HepG2 (cell line): Measurements from ENCODE around the gene WDR7. TPM values are rescaled to one million over a fixed set of nuclear protein-coding genes. Genes with fewer than 3 reads are reported as not detected.
A peak's percentile ranks its signal among the peaks of the same experiment; 100 is the strongest.

Experiments
- ATAC-seq: fragments of 200-7000 bp; cut with Tn5 transposase; 3 replicates; pipeline ENCODE4 v1.9.1; 2020; ENCODE audit warnings: mild to moderate bottlenecking, moderate library complexity
- BruUV-seq: library from RNA; stranded (reverse); fragments of 400-500 nt; replicated peaks from 2 replicates; lab custom pipeline; 2021; lab: Mats Ljungman, UMichigan
- CTCF ChIA-PET: fragments of 300-600 bp; formaldehyde crosslinking; extraction: SDS; loops from one replicate; lab custom pipeline; 2021; ENCODE audit warnings: low total read pairs, inconsistent platforms, low intra/inter-chr PET ratio; lab: Yijun Ruan, JAX
- POLR2A ChIA-PET: fragments of 350-600 bp; sonication (Branson Sonifier 250); formaldehyde crosslinking; loops from one replicate; lab custom pipeline; 2020; ENCODE audit warnings: antibody characterized with exemption, inconsistent platforms; lab: Yijun Ruan, JAX
- DNase-seq: peaks from one replicate; pipeline ENCODE4 v3.0.0-alpha.2; 2015; ENCODE audit warnings: low spot score
- FAIRE-seq: peaks from 3 replicates; lab custom pipeline; 2011; peaks lifted over from hg19 to GRCh38; lab: Jason Lieb, UNC
- H2AFZ ChIP-seq: one replicate; pipeline ENCODE4 v1.6.1; 2011; ENCODE audit warnings: low read length, inconsistent platforms
- H3K27ac ChIP-seq: fragments of 300-600 bp; 3 replicates; pipeline ENCODE4 v1.8.0; 2011; ENCODE audit warnings: mixed run types, mild to moderate bottlenecking, mixed read lengths, low read length, inconsistent platforms; ENCODE audit not compliant: insufficient read depth; ENCODE audit errors: extremely low read length
- H3K27me3 ChIP-seq, 2 experiments: fragments of 200-600 bp in 1 of 2; 2 replicates in 1 of 2; 3 replicates in 1 of 2; pipeline versions ENCODE4 v1.6.0 to v1.8.0; 2011; ENCODE audit warnings: low read length in 2 of 2, mild to moderate bottlenecking in 2 of 2, moderate library complexity in 2 of 2, inconsistent platforms in 1 of 2; ENCODE audit not compliant: insufficient read depth in 2 of 2, control insufficient read depth in 1 of 2
- H3K36me3 ChIP-seq, 2 experiments: fragments of 200-600 bp in 1 of 2; replicated peaks in 1 of 2; 2 replicates in 1 of 2; 3 replicates in 1 of 2; pipeline versions ENCODE4 v1.5.1 to v1.8.0; 2011; ENCODE audit warnings: low read length in 2 of 2, inconsistent platforms in 1 of 2; ENCODE audit not compliant: insufficient read depth in 2 of 2, control insufficient read depth in 1 of 2
- H3K4me1 ChIP-seq: 2 replicates; pipeline ENCODE4 v1.5.1; 2012; ENCODE audit warnings: low read length, inconsistent platforms; ENCODE audit not compliant: insufficient read depth
- H3K4me2 ChIP-seq: 2 replicates; pipeline ENCODE4 v1.6.0; 2011; ENCODE audit warnings: low read depth, low read length, inconsistent platforms
- H3K4me3 ChIP-seq, 3 experiments: fragments of 200-600 bp in 1 of 3; sonication (generic), shearing (Covaris generic) in 1 of 3; replicated peaks in 1 of 3; 2 replicates each; pipeline ENCODE4 v1.5.1; 2011 to 2016; ENCODE audit warnings: low read length in 3 of 3, inconsistent platforms in 2 of 3, low read depth in 2 of 3, mild to moderate bottlenecking in 2 of 3, control low read depth in 1 of 3, mixed read lengths in 1 of 3; ENCODE audit not compliant: insufficient read depth in 1 of 3
- H3K79me2 ChIP-seq: one replicate; pipeline ENCODE4 v1.6.1; 2011; ENCODE audit warnings: low read length, inconsistent platforms; ENCODE audit not compliant: insufficient read depth
- H3K9ac ChIP-seq: 2 replicates; pipeline ENCODE4 v1.6.0; 2011; ENCODE audit warnings: mild to moderate bottlenecking, low read depth, low read length, inconsistent platforms; ENCODE audit not compliant: insufficient read depth
- H3K9me3 ChIP-seq: 2 replicates; pipeline ENCODE4 v1.5.1; 2012; ENCODE audit warnings: mild to moderate bottlenecking, low read length
- H4K20me1 ChIP-seq: 2 replicates; pipeline ENCODE4 v1.6.0; 2011; ENCODE audit warnings: inconsistent platforms, mild to moderate bottlenecking, low read length, moderate library complexity; ENCODE audit not compliant: insufficient read depth
- CC2D1A ChIP-seq: sonication (generic); formaldehyde crosslinking; IDR thresholded peaks from 2 replicates; pipeline ENCODE4 v1.8.1; 2023; ENCODE audit warnings: mild to moderate bottlenecking, missing genetic modification reagents
- CEBPG ChIP-seq: IDR thresholded peaks from 2 replicates; pipeline ENCODE4 v1.6.1; 2016
- EP300 ChIP-seq, 3 experiments: sonication (generic) in 1 of 3; formaldehyde crosslinking in 1 of 3; IDR thresholded peaks; 2 replicates each; pipeline versions ENCODE4 v1.5.1 to v1.6.1; 2011 to 2020; ENCODE audit warnings: low read depth in 2 of 3, low read length in 2 of 3, borderline replicate concordance in 1 of 3, improper control_type of control experiment in 1 of 3, mild to moderate bottlenecking in 1 of 3, missing genetic modification reagents in 1 of 3, moderate library complexity in 1 of 3
- FOXP1 ChIP-seq, 2 experiments: fragments of 450-650 bp in 1 of 2; IDR thresholded peaks; 2 replicates each; pipeline ENCODE4 v1.6.1; 2017 to 2018; ENCODE audit warnings: antibody characterized with exemption in 1 of 2
- GZF1 ChIP-seq: sonication (generic); formaldehyde crosslinking; IDR thresholded peaks from 2 replicates; pipeline ENCODE4 v1.5.1; 2020; ENCODE audit warnings: mild to moderate bottlenecking, missing genetic modification reagents
- HDAC1 ChIP-seq: sonication (generic); formaldehyde crosslinking; IDR thresholded peaks from 2 replicates; pipeline ENCODE4 v1.5.1; 2020; ENCODE audit warnings: mild to moderate bottlenecking, missing genetic modification reagents
- HNRNPH1 ChIP-seq: fragments of 200-400 bp; formaldehyde crosslinking; optimal IDR thresholded peaks from 2 replicates; pipeline ENCODE3; 2017; ENCODE audit warnings: mild to moderate bottlenecking, low read depth, low read length
- HNRNPUL1 ChIP-seq: fragments of 200-400 bp; formaldehyde crosslinking; IDR thresholded peaks from 2 replicates; pipeline ENCODE4 v1.6.1; 2017; ENCODE audit warnings: low read depth, mild to moderate bottlenecking, low read length, moderate library complexity
- NFATC3 ChIP-seq: sonication (generic); formaldehyde crosslinking; IDR thresholded peaks from 2 replicates; pipeline ENCODE4 v1.5.1; 2020; ENCODE audit warnings: mild to moderate bottlenecking, missing genetic modification reagents
- PAX8 ChIP-seq: sonication (generic); formaldehyde crosslinking; IDR thresholded peaks from 2 replicates; pipeline ENCODE4 v1.8.0; 2022; ENCODE audit warnings: mild to moderate bottlenecking, missing genetic modification reagents, borderline replicate concordance
- RAD51 ChIP-seq: fragments of 450-650 bp; IDR thresholded peaks from 2 replicates; pipeline ENCODE4 v1.6.1; 2016; ENCODE audit warnings: borderline replicate concordance
- RARA ChIP-seq: IDR thresholded peaks from 2 replicates; pipeline ENCODE4 v1.6.1; 2016; ENCODE audit warnings: missing genetic modification reagents, missing compliant biosample characterization
- SATB2 ChIP-seq: sonication (generic); formaldehyde crosslinking; IDR thresholded peaks from 2 replicates; pipeline ENCODE4 v1.5.0; 2020; ENCODE audit warnings: missing genetic modification reagents
- SIX1 ChIP-seq: sonication (generic); formaldehyde crosslinking; IDR thresholded peaks from 2 replicates; pipeline ENCODE4 v1.4.0; 2020; ENCODE audit warnings: missing genetic modification reagents, borderline replicate concordance
- SOX5 ChIP-seq: IDR thresholded peaks from 2 replicates; pipeline ENCODE4 v1.6.1; 2016; ENCODE audit warnings: borderline replicate concordance
- SOX6 ChIP-seq, 2 experiments: fragments of 450-650 bp in 1 of 2; sonication (generic) in 1 of 2; formaldehyde crosslinking in 1 of 2; IDR thresholded peaks; 2 replicates each; pipeline versions ENCODE4 v1.4.0 to v1.6.1; 2017 to 2020; ENCODE audit warnings: antibody characterized with exemption in 1 of 2, mild to moderate bottlenecking in 1 of 2, missing genetic modification reagents in 1 of 2
- STAG1 ChIP-seq: sonication (generic); formaldehyde crosslinking; IDR thresholded peaks from 2 replicates; pipeline ENCODE4 v1.4.0; 2020; ENCODE audit warnings: missing genetic modification reagents
- ZBTB7B ChIP-seq: sonication (generic); formaldehyde crosslinking; IDR thresholded peaks from 2 replicates; pipeline ENCODE4 v1.4.0; 2020; ENCODE audit warnings: missing genetic modification reagents
- ZFP90 ChIP-seq: sonication (generic); formaldehyde crosslinking; IDR thresholded peaks from 2 replicates; pipeline ENCODE4 v1.8.0; 2022; ENCODE audit warnings: missing genetic modification reagents, mild to moderate bottlenecking, inconsistent platforms, borderline replicate concordance
- ZNF720 ChIP-seq: sonication (generic); formaldehyde crosslinking; IDR thresholded peaks from 2 replicates; pipeline ENCODE4 v1.4.0; 2020; ENCODE audit warnings: missing genetic modification reagents
- ZNF841 ChIP-seq: sonication (generic); formaldehyde crosslinking; IDR thresholded peaks from 2 replicates; pipeline ENCODE4 v1.8.1; 2023; ENCODE audit warnings: missing genetic modification reagents, borderline replicate concordance
- ZNF879 ChIP-seq: sonication (generic); formaldehyde crosslinking; IDR thresholded peaks from 2 replicates; pipeline ENCODE4 v1.8.1; 2023; ENCODE audit warnings: missing genetic modification reagents
- ZSCAN29 ChIP-seq: sonication (generic); formaldehyde crosslinking; conservative IDR thresholded peaks from 2 replicates; pipeline ENCODE4 v1.4.0; 2020; ENCODE audit warnings: mild to moderate bottlenecking, missing genetic modification reagents
- WGBS: methylation state at CpG from one replicate; pipeline ENCODE4 v1.1.6; 2017; ENCODE audit warnings: low lambda C conversion rate; 5-methylcytosine and 5-hydroxymethylcytosine counted together
- in situ Hi-C: cut with HindIII; loops from 2 replicates; pipeline ENCODE4 v1.10.0; 2017; ENCODE audit warnings: low pct_unique_long_range_greater_than_20kb; ENCODE audit not compliant: extremely low pct_ligation_motif_present
- intact Hi-C: fragments of 100-400 bp; cut with micrococcal nuclease; formaldehyde crosslinking; loops from one replicate; pipeline ENCODE4 v1.10.0; 2022; ENCODE audit not compliant: unreplicated experiment
- polyA plus RNA-seq, 8 experiments: library from polyadenylated mRNA; depleted of rRNA in 3 of 8; stranded (reverse) in 7 of 8; unstranded in 1 of 8; fragments of >200 nt; fragmentation: Illumina TruSeq in 4 of 8; extraction: Trizol in 4 of 8; gene quantifications; 2 replicates each; pipeline versions ENCODE4 v1.2.1 to v1.2.3, GENCODE V29; 2011 to 2016; ENCODE audit warnings: low read depth in 4 of 8, missing spikeins in 1 of 8, mixed read lengths in 1 of 8; ENCODE audit not compliant: insufficient read depth in 1 of 8
- total RNA-seq, 5 experiments: library from RNA; depleted of rRNA; stranded (reverse); fragments of >200 nt; fragmentation: Illumina TruSeq; extraction: Trizol; gene quantifications; 2 replicates each; pipeline ENCODE4 v1.2.3, GENCODE V29; 2016; ENCODE audit warnings: low read depth in 1 of 5
- TF ChIP-seq, protein P1 (sequence below): sonication (generic); formaldehyde crosslinking; IDR thresholded peaks from 2 replicates; pipeline ENCODE4 v1.8.1; 2023; ENCODE audit warnings: missing genetic modification reagents, mild to moderate bottlenecking, borderline replicate concordance
- TF ChIP-seq, protein P2 (sequence below): sonication (generic); formaldehyde crosslinking; IDR thresholded peaks from 2 replicates; pipeline ENCODE4 v1.5.1; 2020; ENCODE audit warnings: missing genetic modification reagents, mild to moderate bottlenecking, borderline replicate concordance

The WDR7 gene
- total and polyA plus RNA-seq, 2 of the 13 experiments (the other 11 are each of a cell fraction or from before 2014, with no cell fraction given): 2.0 to 7.8 TPM

DNA sequence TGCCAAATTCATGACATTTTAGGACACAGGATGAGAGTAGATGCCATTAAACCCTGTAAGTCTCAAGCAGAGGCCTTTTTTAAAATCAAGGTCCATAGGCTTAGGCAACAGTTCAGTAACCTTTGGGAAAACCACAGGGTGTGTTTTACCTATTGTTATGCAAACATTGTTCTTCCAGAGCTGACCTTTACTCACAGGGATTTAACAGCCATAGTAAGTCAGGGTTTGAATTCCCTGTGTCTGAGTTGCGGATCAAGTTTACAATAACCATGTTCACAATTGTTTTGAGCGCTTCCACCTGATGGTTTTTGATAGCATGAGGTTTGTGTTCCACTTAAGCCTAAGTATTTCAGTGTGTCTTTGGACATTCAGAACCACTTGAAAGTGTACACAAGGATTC is 335.7 kb downstream of the WDR7 start (continued):
- TF ChIP-seq ZNF720 (no peak), GZF1 (CRISPR knock-in tag) (no peak), HNRNPH1 (no peak), ZNF879 (no peak), RAD51 (no peak), SIX1 (CRISPR knock-in tag) (no peak), CEBPG (CRISPR knock-in tag) (peak; percentile 64), RARA (CRISPR knock-in tag) (0 out of 2 replicates have a peak, but pooled peaks have one; percentile 9), FOXP1 (IDR thresholded peaks at IDR 0.05) (no peak), FOXP1 (CRISPR knock-in tag; IDR thresholded peaks at IDR 0.05) (peak; percentile 55; the same call in 1 of the 2 replicates), EP300 (IDR thresholded peaks at IDR 0.05; ENCODE audit: low read depth in 2 of 2, low read length in 2 of 2) (0 out of 4 replicates have a peak, but pooled peaks of 1 of the 2 experiments have one; percentile 8), EP300 (CRISPR knock-in tag; IDR thresholded peaks at IDR 0.05; ENCODE audit: borderline replicate concordance) (no peak), ZBTB7B (no peak), SOX6 (IDR thresholded peaks at IDR 0.05) (no peak), SOX6 (CRISPR knock-in tag; IDR thresholded peaks at IDR 0.05) (peak; percentile 96), SOX5 (peak; percentile 97), NFATC3 (CRISPR knock-in tag) (no peak), CC2D1A (CRISPR knock-in tag) (no peak)
- TF ChIP-seq, protein P1, sequence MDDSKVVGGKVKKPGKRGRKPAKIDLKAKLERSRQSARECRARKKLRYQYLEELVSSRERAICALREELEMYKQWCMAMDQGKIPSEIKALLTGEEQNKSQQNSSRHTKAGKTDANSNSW: no peak

DNA sequence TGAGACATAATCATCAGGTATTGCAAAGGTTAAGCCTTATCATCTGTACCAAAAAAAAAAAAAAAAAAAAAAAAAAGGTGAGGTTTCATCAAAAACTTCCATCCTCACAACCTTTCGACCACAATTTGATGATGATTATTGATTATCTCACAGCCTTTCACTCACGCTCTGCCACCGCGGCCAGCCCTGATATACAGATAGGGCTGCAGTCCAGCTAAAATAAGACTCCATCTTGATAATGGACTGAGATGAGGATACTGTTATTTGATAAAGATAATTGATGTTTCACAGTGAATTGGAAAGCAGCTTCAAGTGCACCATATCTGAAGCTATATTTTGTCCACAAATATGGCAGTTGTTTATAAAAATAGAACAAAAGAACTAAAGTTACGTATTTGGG is 336.1 kb downstream of the WDR7 start:
- H3K4me3 ChIP-seq: no peak overlapping the region
- no peaks in the 10 kb centered on the region for H3K79me2 ChIP-seq
- 0 out of 2 replicates have a peak overlapping the region, but pooled peaks have one; percentile 25 for H3K4me2 ChIP-seq
- intact Hi-C loops: loop anchor here (10.0 kb wide), 1 partner anchor 202 kb away; no protein-coding TSS in a partner anchor
- H3K9ac ChIP-seq: no peak overlapping the region
- no TSS peak for BruUV-seq
- no peak for FAIRE-seq
- WGBS: 67% methylated on average over 5 of the region's 5 CpGs
- in situ Hi-C loops: no loop called here
- ChIA-PET CTCF (no interaction called here), POLR2A (no interaction called here)
- H2AFZ ChIP-seq: no peak overlapping the region
- DNase-seq: no peak
- no peaks in the 10 kb centered on the region for H4K20me1 ChIP-seq
- H3K27me3 ChIP-seq: no peaks in the 10 kb centered on the region
- H3K4me1 ChIP-seq: peaks cover 17% of the 10 kb centered on the region
- peak; percentile 60 for ATAC-seq
- no peaks in the 10 kb centered on the region for H3K36me3 ChIP-seq
- H3K9me3 ChIP-seq: no peaks in the 10 kb centered on the region
- H3K27ac ChIP-seq: no peak overlapping the region
- TF ChIP-seq HDAC1 (no peak), ZSCAN29 (CRISPR knock-in tag) (no peak), ZFP90 (CRISPR knock-in tag) (no peak), ZNF841 (CRISPR knock-in tag) (no peak), STAG1 (CRISPR knock-in tag) (no peak), PAX8 (CRISPR knock-in tag) (no peak), HNRNPUL1 (no peak), SATB2 (no peak)
- TF ChIP-seq, protein P2, sequence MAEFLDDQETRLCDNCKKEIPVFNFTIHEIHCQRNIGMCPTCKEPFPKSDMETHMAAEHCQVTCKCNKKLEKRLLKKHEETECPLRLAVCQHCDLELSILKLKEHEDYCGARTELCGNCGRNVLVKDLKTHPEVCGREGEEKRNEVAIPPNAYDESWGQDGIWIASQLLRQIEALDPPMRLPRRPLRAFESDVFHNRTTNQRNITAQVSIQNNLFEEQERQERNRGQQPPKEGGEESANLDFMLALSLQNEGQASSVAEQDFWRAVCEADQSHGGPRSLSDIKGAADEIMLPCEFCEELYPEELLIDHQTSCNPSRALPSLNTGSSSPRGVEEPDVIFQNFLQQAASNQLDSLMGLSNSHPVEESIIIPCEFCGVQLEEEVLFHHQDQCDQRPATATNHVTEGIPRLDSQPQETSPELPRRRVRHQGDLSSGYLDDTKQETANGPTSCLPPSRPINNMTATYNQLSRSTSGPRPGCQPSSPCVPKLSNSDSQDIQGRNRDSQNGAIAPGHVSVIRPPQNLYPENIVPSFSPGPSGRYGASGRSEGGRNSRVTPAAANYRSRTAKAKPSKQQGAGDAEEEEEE (CRISPR knock-in tag): no peak
